NCI-H82 treated with DMSO at 0.1 percent for 48 hours (cell line): ENCODE data around the gene DAB2IP.

ENCODE experiments used
- DNase-seq: peaks from one replicate; lab custom pipeline; 2025; ENCODE audit not compliant: unreplicated experiment; lab: John Stamatoyannopoulos, UW

The DAB2IP gene

DNA sequence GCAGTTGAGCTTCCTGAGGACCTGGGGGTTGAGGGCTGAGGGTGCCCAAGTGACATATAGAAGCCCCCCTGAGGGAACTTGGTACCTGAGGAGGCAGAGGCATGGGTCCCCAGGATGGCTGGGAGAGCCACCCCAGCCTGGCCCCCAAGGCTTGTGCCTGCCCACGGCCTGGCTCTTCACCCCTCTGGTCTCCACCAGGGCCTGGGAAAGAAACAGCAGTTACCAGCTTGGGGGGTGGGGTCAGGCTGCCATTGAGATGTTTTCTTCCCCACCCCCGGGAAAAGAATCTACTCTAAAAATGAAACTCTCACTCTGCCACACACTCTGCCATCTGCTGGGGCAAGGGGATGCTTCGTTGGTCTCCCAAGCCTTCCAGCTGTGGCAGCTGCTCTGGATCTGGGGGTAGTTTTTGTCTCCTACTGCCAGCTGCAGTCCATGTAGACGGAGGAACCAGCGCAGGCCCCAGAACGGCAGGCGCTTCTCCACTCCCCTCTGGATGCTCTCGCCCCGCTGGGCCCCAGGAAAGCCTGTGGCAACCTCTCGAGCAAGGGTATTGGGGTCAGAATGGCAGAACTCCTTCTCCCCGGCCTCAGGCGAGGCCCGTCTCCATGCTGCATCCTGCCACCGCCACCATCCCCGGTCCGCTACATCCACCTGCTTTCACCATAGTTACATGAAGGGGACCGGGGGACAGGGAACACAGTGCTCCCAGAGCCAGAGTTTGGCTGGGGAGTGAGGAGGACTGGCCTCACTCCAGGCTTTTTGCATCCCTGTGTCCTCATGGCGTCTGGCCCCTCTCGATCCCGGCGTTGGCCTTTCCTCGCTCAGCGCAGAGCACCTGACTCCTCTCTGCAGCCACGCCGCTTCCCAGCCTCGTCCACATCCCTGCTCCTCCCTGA, 123.5 kb downstream of the DAB2IP start:
- DNase-seq = no peak

DNA sequence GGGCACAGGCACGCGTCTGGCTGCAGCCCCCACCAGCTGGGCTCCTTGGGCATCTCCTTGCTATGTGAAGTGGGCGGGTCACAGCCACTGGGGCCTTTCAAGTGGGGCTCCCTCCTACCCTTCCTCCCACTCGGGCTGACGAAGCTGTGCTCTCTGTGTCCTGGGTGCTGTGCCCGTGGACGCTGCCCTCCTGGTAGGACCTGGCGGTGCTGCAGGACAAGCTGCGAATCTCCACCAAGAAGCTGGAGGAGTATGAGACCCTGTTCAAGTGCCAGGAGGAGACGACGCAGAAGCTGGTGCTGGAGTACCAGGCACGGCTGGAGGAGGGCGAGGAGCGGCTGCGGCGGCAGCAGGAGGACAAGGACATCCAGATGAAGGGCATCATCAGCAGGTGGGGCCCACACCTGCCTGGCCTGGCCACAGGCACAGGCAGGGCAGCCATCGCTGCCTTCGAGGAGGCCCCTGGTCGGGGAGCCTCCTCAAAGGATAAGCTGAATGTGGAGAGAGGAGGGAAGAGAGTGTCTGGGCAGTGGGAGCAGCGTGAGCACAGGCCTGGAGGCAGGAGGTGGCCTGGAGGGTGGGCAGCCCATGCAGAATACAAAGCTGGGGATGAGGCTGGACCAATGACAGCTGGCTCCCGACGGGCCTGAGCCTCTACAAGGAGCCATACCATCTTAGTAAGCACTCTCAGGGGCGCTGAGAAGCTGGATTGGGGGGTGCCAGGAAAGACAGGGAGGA, 124.7 kb downstream of the DAB2IP start:
- no peak for DNase-seq

DNA sequence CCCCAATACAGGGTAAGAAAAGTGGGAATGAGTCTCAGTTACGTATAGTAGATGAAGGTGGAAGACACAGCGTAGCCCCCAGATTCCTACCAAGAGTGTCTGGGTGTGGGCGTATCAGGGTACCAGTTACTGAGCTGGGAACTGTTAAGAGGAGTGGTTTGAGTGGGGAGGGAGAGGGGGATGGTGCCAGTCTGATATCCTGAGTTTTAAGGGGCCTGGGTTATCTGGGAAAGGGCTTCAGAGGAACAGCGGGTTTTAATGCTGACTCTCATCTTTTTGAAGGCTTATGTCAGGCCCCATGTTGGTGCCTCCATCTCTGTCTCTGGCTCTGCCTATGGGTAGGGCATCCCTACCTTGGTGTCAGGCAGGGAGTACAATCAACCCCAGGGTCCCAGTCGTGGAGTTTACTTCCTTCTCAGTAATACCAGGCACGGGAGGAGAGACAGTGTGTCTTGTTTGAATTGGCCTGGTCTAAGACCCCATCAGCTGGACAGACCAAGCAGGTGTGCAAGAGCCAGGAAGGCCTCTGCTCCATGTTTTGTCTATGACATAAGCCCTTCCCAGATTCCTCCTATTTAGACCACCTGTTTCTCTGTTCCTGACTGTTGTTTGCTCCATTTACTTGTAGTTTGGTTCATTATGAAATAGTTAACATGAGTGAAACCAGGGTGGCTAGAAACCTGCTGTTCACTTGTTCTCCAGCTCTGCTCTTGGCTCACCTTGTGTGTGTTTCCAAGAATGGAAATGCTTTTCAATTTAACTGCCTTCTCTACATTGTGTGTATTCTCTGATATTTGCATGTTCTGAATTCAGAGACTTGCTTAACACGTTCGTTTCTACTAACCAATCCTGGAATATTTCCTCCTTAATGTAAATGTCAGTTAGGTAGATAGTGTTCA, 125.6 kb downstream of the DAB2IP start:
- DNase-seq = no peak

DNA sequence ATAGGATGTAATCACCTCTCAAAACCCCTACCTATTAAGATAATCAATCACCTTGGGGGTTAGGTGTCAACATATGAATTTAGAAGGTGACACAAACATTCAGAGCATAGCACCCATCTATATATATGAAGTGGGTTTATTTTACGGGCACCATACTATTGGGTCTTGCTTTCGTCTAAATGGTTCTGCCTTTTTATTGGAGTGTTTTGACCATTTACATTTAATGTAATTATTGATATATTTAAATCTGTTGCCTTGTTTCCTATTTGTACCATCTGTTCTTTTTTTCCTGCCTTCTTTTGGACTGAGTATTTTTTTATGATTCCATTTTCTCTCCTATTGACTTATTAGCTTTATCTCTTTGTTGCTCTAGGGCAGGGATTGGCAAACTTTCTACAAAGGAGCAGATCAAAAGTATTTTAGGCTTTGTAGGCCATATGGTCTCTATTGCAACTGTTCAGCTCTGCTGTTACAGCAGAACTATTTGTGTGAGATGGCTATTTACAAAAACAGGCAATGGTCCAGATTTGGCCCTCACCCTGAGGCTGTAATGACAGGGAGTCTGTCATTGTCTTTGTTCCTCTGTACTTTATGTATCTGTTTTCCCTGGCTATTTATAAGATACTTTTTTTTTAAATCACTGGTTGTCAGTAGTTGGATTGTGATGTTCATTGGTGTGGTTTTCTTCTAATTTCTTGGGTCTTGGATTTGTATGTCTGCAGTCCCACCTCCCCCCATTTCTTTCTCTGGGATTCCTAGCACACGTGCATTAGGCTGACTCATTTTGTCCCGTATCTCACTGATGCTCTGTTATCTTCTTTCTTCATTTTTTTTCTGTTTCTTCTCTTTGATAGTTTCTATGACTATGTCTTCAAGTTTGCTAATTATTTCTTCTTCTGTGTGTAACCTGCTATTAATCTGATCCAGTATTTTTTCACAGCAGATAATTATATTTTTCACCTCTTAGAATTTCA, 127.1 kb downstream of the DAB2IP start:
- no peak for DNase-seq

DNA sequence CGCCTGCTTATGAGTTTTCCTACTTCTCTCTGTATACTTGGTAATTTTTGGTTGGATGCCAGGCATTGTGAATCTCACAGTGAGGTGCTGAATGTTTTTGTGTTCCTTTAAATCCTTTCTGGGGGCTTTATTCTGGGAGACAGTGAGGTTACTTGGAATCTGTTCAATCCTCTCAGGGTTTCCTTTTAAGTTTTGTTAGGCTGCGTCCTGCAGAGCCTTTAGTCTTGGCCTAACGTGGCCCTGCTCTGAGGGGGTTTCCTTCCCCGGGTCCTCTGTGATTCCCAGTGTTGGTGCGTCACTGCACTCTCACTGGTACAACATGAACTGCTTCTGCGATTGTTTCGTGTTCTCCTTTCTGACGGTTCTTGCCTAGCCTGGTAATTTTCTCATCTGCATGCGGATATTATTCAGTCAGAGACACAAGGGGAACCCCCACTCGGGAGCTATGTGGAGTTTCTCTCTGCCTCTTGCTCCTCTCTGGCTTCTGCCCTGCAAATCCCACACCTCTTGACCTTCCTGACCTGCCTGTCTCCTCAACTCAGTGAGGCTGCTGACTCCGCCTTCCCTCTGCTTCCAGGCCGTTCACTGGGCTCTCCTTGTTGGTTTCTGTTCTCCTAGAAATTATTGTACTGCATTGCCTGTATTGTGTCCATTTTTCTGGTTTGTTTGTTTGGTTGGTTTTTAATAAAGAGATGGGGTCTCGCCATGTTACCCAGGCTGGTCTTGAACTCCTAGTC, 128.1 kb downstream of the DAB2IP start:
- no peak for DNase-seq

DNA sequence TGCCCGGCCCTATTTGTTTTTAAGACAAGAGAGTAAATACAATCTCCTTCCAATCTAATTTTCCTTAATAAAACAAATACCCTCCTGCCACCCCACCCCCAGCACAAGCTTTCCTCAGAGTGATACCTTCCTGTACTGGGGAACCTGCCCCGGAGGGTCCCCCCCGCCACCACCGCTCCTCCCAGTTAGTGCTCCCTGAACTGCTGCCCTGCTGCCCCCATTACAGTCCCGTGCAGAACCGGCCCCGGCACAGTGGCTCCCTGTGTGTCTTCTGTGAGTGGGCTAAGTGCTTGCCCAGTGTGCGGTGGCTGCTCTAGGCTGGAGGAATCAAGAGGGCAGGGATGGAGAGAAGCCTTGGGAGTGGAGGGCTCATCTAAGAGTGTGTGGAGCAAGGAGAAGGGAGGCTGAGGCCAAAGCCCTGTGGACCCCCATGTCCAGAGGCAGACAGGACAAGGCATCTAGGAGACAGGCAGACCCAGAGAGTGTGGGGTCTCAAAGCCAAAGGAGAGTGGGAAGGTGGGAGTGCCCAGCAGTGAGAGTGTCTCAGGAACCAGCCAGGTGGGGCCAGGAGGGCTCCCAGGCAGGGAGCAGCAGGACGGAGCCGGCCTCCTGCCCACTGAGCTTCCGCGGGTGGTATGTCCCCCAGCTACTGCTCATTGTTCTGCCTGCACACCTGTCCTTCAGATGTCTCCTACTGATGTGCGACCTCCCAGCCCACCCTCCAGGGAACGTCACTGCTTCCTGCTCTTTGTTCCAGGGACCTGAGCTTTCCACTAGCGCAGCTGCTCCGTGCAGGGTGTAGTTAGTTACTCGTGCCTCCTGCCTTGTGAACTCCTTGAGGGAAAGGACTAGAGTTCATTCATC, 129.0 kb downstream of the DAB2IP start:
- DNase-seq = no peak

DNA sequence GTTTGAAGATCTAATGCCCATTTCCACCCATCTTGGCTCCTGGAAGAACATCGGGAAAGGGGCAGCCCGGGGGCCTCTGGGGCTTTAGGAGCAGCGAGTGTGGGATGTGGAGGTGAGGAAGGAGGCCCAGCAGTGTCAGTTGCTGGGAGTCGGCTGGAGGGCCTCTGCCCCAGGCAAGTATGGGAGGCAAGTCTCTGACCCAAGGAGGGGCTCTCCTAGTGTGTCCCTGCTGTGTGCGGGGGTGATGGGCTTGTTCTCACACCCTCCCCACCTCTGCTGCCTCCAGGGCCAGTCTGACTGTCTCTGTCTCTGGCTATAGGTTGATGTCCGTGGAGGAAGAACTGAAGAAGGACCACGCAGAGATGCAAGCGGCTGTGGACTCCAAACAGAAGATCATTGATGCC, 129.7 kb downstream of the DAB2IP start:
- DNase-seq = no peak

DNA sequence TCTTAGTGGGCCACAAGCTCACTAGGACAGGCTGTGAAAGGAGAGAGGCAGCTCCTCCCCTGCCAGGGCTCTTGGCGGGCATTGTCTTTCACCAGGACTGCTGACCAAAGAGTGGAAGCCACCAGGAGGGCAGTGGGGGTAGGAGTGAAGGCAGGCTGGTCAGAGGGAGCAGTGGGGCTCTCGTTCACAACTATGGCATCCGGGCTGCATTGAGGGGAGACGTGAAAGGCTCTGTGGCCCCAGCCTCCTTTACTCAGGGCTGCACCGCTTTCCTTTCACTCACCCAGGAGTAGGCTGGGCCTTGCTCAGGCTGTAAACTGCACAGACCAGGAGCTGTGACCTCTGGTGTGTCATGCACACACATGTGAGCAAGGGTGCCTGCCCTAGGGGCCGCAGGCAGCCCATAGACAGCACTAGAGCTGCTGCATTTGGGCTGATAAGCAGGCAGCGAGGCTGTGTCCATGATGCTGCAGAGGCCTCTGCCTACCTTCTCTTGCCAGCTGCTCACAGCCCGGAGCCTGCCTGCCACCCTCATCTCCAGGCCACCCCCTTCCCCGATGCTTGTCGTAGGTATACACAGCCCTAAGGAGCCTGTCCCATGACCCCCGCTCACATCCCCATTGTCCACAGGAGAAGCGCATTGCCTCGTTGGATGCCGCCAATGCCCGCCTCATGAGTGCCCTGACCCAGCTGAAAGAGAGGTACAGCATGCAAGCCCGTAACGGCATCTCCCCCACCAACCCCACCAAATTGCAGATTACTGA, 130.4 kb downstream of the DAB2IP start:
- DNase-seq = no peak

DNA sequence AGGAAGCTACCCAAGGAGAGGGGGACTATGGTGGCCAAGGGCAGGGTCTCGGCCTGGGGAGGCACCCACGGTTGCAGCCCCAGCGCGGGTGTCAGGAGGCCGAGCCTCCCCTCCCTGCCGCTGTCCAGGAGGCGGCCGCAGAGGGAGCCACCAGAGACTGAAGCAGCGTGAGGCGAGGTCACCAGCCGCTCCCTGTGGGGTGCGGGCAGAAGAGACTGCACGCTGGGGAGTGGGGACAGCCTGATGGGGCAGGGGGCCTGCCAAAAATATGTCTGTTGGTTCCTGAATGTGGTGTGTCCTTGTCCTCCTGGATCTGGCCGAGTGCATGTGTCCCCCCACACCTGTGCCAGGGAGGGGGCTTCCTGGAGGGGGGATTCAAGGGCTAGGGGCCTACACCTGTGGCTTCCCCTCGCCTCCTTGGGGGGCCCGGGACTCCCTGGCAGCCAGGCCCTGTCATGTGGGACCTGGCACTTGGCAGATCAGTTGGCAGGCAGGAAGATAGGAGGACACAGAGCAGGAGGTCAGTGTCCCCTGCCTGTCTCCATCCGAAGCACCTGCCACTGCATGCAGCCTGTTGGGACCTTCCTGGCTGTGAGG, 131.2 kb downstream of the DAB2IP start:
- DNase-seq = no peak

DNA sequence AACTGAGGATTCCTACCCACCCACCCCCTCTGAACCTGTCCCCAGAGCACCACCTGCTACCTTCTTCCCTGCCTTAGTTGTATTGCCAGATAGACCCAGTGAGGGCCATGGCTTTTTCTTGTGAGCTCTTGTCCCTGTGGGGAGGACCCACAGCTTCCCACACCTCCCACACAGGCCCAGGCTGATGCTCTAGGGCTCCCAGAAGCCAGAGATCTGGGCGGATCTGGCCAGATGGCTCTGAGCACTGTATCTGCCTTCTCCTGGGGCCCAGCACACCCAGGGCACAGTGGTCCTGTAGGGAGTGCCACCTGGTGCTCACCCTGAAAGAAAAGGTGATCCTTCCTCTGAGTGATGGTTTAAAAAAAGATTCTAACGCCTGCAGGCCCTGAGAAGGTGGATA, 131.7 kb downstream of the DAB2IP start:
- DNase-seq = no peak

DNA sequence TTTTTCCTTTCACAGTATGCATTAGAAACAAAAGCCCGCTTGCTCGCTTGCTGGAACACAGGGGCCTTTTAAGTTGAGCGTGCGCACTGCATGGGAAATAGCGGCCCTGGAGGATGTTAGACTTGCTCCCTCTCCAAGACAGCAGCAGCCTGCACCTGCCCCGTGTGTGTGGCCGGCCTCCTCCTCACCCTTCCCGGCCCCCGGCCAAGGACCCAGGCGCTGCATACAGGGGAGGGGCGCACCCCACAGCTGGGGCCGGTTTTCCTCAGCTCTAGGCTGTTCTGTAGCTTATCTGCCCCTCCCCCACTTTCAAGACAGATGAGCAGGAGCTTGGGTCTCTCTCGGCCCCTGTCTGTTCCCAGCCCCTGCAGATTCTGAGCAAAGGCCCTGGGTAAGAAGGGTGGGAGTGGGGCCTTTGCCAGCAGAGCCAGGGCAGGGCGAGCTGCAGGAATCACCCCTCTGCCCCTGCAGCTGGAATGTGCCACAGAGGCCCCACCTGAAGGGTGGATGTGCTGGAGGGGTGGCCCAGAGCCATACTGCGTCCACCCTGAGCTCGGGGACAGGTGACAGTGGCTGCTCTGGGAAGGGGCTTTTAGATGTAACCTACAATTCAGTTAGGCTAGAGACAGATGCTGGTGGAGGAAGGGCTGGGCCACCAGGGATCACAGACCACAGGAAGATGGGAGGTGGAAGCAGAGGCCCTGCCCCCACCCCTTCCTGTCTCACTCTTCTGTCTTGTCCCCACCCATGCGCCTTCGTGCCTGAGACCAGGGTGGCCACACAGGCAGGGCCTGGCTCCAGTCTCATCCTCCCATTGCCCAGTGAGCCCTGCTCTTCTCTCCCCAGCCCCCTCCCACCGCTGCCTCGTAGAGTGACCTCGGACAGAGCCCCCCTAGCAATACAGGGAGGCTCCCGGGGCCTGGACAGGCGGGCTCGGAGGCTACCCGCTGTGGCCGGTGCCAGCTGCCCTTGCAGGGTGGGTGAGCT, 132.4 kb downstream of the DAB2IP start:
- DNase-seq = no peak

DNA sequence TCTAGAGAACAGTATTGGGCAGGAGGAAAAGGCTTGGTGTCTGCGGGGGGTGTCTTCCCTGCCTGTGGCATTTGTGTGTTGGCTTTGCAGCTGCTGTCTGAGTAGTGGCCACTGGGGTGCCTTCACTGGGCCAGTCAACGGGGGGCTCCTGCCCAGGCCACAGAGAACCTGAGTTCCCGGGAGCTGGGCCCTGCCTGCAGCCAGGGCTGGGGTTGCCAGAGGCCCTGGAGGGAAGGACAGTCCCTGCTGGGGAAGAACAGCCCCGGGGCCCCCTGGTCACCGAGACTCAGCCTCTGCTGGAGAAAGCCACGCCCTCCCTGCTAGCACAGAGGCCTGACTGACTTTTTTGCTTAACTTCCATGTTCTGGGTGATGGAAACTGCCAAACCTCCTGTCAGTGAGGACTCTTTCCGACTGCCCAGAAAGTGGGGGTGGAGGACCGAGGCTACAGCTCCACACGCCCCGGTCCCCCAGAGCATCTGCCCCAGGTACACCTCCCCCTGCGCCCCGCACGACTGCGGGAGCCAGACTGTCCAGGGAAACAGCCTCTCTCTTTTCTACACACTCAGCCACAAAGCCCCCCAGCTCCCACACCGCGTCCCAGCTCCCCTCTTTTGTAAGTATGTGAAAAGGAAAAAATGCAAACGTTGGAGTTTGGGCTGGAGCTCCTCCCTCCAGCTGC, 133.4 kb downstream of the DAB2IP start:
- DNase-seq = no peak

DNA sequence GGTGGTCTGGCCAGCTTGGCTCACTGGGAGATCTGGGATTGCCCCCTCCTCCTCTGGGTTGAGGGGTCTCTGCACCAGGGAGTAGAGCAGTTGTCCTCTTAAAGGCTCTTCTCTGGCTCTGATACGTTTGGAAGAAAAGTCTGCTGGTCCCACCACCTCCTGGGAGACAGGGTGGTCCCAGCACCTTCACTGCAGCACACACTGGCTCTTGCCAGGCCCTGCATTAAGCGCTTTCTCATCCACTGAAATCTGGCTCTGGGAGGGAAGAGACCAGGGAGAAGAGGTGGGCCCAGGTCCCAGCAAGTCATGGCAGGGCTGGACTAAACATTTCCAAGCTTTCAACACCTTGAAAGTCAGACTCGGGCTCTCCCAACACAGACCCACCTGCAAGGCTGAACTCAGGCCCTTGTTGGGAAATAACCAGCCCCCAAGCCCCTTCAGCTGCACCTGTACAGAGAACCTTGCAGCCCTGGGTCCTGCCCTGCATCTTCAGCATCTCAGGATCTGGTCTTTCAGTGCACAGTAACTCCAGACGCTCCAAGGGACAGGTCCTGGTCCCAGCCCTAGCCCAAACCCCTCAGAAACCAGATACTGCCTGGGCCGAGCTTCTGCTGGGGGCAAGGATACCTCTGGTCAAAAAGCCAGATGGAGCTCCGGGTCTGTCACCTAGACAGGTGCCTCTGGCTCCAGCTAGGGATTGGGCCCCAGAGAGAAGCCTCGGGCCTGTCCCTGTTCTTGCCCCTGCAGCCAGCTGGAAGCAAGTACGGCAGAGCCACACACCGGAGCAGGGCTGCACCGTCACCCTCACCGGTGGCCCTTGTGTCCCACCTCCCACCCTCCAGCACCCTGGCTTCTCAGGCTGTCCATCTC, 134.5 kb downstream of the DAB2IP start:
- DNase-seq = no peak

DNA sequence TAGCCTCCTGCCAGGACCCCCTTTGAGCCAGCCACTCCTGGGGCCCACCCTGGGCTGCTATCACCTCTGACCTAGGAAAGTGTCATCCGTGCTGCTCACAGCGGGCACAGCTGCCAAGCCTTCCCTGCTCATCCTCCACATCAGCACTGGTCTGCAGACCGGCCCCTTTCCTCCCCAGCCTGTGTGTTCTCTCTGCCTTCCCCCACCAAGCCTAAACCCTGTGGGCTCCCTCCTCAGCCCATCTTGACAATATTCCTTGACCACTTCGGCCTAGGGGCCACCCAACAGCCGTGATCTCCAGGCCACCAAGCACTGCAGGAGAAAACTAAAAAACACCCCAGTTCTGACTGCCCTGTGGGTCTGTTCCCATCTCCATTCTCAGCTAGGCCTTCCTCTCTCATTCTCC, 135.1 kb downstream of the DAB2IP start:
- DNase-seq = no peak

DNA sequence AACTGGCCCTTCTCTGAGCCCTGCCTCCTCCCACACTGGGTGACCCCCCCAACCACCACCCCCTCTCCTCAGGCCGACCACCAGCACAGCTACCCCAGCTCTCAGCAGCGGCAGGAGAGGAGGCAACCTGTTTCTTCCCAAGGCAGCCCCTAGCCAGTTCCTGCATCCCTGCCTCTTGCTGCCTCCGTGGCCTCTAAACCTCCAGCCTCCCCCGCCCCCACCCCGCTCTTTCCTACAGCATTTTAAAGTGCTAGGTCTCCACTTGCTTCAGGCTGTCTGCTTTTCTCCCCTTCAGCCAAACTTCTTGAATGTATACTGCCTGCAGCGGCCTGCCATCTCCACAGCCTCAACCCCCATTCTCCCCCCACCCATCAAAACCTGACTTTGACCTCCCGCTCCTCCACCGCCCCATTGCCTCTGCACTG, 135.6 kb downstream of the DAB2IP start:
- DNase-seq = no peak
